ENCODE data around the gene LYRM1. TPM values are rescaled to one million over a fixed set of nuclear protein-coding genes. Genes with fewer than 3 reads are reported as not detected.

The LYRM1 gene
- total RNA-seq, 2 donors from 2014 or later = 13.1 to 16.8 TPM

GRCh38 chr16:20879175-20880040 lies 21.2 kb upstream of the LYRM1 start:
- no peaks in the 10 kb centered on the region for H3K27me3 ChIP-seq (ENCODE audit: control insufficient read depth, insufficient read depth, low read length, poor library complexity, severe bottlenecking)
- H3K27ac ChIP-seq (ENCODE audit: low read depth, low read length) = no peak overlapping the region
- Mint-ChIP-seq H3K27me3 (ENCODE audit: insufficient read depth) (no peaks in the 10 kb centered on the region), H3K9me3 (no peaks in the 10 kb centered on the region), H3K4me1 (peaks cover 25% of the 10 kb centered on the region), H3K4me3 (no peak overlapping the region), H3K27ac (no peak overlapping the region), H3K36me3 (ENCODE audit: low read depth) (peaks cover 18% of the 10 kb centered on the region)
- H3K4me1 ChIP-seq (ENCODE audit: control insufficient read depth, insufficient read depth, low read length) = peaks cover 7% of the 10 kb centered on the region
- 88 to 90% methylated on average over 5 to 7 of the region's 7 CpGs for WGBS, 2 experiments (ENCODE audit: insufficient coverage in 1 of 2, insufficient read length in 1 of 2)
- no peaks in the 10 kb centered on the region for H3K9me3 ChIP-seq (ENCODE audit: control insufficient read depth, low read length)
- DNase-seq = no peak
- peaks cover 11% of the 10 kb centered on the region for H3K36me3 ChIP-seq (ENCODE audit: control insufficient read depth, insufficient read depth, low read length)
- H3K9ac ChIP-seq (ENCODE audit: extremely low read depth, low read length, poor library complexity, severe bottlenecking) = no peak overlapping the region
- H3K4me3 ChIP-seq (ENCODE audit: low read length) = no peak overlapping the region
- no peak for TF ChIP-seq CTCF (conservative IDR thresholded peaks at IDR 0.05)

GRCh38 chr16:20880867-20881502 lies 19.6 kb upstream of the LYRM1 start:
- H3K4me1 Mint-ChIP-seq = peaks cover 14% of the 10 kb centered on the region
- no peaks in the 10 kb centered on the region for H3K27me3 ChIP-seq (ENCODE audit: control insufficient read depth, insufficient read depth, low read length, poor library complexity, severe bottlenecking)
- H3K4me1 ChIP-seq (ENCODE audit: control insufficient read depth, insufficient read depth, low read length) = peaks cover 5% of the 10 kb centered on the region
- H3K27ac Mint-ChIP-seq = no peak overlapping the region
- no peak overlapping the region for H3K4me3 Mint-ChIP-seq
- no peak overlapping the region for H3K9ac ChIP-seq (ENCODE audit: extremely low read depth, low read length, poor library complexity, severe bottlenecking)
- no peak overlapping the region for H3K4me3 ChIP-seq (ENCODE audit: low read length)
- DNase-seq = no peak
- no peaks in the 10 kb centered on the region for H3K27me3 Mint-ChIP-seq (ENCODE audit: insufficient read depth)
- H3K9me3 ChIP-seq (ENCODE audit: control insufficient read depth, low read length) = no peaks in the 10 kb centered on the region
- no peak overlapping the region for H3K27ac ChIP-seq (ENCODE audit: low read depth, low read length)
- H3K36me3 ChIP-seq (ENCODE audit: control insufficient read depth, insufficient read depth, low read length) = peaks cover 17% of the 10 kb centered on the region
- no peak for TF ChIP-seq CTCF (conservative IDR thresholded peaks at IDR 0.05)
- H3K36me3 Mint-ChIP-seq (ENCODE audit: low read depth) = peaks cover 20% of the 10 kb centered on the region
- WGBS, 2 experiments (ENCODE audit: insufficient coverage in 1 of 2, insufficient read length in 1 of 2) = 82 to 92% methylated on average over 1 to 3 of the region's 3 CpGs
- H3K9me3 Mint-ChIP-seq = no peaks in the 10 kb centered on the region

- Mint-ChIP-seq H3K4me1 (peaks cover 14% of the 10 kb centered on the region), H3K36me3 (ENCODE audit: low read depth) (peaks cover 20% of the 10 kb centered on the region), H3K27ac (no peak overlapping the region), H3K27me3 (ENCODE audit: insufficient read depth) (no peaks in the 10 kb centered on the region), H3K4me3 (no peak overlapping the region), H3K9me3 (no peaks in the 10 kb centered on the region)
- Histone ChIP-seq H3K4me3 (ENCODE audit: low read length) (no peak overlapping the region), H3K27ac (ENCODE audit: low read depth, low read length) (no peak overlapping the region), H3K9ac (ENCODE audit: extremely low read depth, low read length, poor library complexity, severe bottlenecking) (no peak overlapping the region), H3K9me3 (ENCODE audit: control insufficient read depth, low read length) (no peaks in the 10 kb centered on the region), H3K27me3 (ENCODE audit: control insufficient read depth, insufficient read depth, low read length, poor library complexity, severe bottlenecking) (no peaks in the 10 kb centered on the region), H3K36me3 (ENCODE audit: control insufficient read depth, insufficient read depth, low read length) (peaks cover 19% of the 10 kb centered on the region), H3K4me1 (ENCODE audit: control insufficient read depth, insufficient read depth, low read length) (peaks cover 5% of the 10 kb centered on the region)
- WGBS, 2 experiments (ENCODE audit: insufficient coverage in 1 of 2, insufficient read length in 1 of 2) = 95 to 96% methylated on average over 5 to 6 of the region's 6 CpGs
- DNase-seq = no peak
- no peak for TF ChIP-seq CTCF (conservative IDR thresholded peaks at IDR 0.05)
Observed at GRCh38 chr16:20881503-20881878, 19.1 kb upstream of the LYRM1 start.

Measured in endodermal cell (in vitro differentiated cells).